ENCODE data around the gene ATRIP. TPM values are rescaled to one million over a fixed set of nuclear protein-coding genes. Genes with fewer than 3 reads are reported as not detected.

ATRIP gene
- total RNA-seq, 4 donors from 2014 or later, result 5.3 to 11.5 (median 7.5) TPM

DNA sequence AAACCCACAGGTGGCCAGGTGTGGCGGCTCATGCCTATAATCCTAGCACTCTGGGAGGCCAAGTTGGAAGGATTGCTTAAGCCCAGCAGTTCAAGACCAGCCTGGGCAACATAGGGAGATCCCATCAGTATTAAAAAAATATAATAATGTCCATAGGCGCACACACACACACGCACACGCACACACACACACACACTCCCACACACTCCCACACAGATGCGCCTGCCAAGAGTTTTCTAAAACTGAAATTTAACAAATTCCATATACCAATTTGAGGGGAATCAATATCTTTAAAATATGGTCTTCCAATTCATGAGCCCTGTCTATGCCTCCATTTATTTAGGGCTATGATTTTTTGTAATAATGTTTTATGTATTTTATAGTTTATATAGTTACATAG, 40.4 kb downstream of the ATRIP start:
- no peaks in the 10 kb centered on the region for H3K4me1 ChIP-seq
- intact Hi-C loops (cut with DNase I; ENCODE audit: low total_unique reads), result no loop called here
- TF ChIP-seq POLR2A (IDR thresholded peaks at IDR 0.05), result no peak
- TF ChIP-seq, protein P1, sequence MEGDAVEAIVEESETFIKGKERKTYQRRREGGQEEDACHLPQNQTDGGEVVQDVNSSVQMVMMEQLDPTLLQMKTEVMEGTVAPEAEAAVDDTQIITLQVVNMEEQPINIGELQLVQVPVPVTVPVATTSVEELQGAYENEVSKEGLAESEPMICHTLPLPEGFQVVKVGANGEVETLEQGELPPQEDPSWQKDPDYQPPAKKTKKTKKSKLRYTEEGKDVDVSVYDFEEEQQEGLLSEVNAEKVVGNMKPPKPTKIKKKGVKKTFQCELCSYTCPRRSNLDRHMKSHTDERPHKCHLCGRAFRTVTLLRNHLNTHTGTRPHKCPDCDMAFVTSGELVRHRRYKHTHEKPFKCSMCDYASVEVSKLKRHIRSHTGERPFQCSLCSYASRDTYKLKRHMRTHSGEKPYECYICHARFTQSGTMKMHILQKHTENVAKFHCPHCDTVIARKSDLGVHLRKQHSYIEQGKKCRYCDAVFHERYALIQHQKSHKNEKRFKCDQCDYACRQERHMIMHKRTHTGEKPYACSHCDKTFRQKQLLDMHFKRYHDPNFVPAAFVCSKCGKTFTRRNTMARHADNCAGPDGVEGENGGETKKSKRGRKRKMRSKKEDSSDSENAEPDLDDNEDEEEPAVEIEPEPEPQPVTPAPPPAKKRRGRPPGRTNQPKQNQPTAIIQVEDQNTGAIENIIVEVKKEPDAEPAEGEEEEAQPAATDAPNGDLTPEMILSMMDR (IDR thresholded peaks at IDR 0.05), result no peak
- no peak overlapping the region for H3K4me3 ChIP-seq
- no peaks in the 10 kb centered on the region for H3K27me3 ChIP-seq
- no peak for DNase-seq
- no peaks in the 10 kb centered on the region for H3K9me3 ChIP-seq
- H3K36me3 ChIP-seq, result no peaks in the 10 kb centered on the region
- no peak overlapping the region for H3K27ac ChIP-seq

DNA sequence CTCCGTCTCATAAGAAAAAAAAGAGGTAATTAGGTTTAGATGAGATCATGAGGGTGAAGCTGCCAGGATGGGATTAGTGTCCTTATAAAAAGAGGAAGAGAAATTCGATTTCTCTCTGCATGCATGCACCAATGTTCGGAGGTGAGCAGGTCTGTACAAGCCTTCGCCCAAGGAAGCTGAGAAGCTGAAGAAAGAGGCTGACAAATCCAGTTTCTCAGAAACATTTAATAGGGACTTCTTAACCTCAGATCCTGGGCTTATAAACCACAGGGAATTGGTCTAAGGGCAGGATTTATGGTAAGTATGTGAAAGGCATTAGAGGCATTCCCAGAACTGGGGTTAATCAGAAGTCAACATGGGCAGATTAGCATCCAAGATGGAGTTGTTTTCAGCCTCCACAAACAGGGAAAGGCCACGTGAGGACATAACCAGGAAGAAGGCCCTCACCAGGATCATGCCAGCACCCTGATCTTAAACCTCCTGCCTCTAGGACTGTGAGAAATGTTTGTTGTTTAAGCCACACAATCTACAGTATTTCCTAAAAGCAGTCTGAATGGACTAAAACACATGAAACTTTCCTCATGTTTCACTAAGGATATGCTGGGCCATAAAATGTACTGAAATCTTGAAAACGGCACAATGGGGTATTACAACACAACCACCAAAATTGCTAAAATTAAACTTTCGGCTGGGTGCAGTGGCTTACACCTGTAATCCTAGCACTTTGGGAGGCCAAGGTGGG, 46.1 kb downstream of the ATRIP start:
- DNase-seq, result no peak
- no peaks in the 10 kb centered on the region for H3K27me3 ChIP-seq
- no peaks in the 10 kb centered on the region for H3K9me3 ChIP-seq
- H3K27ac ChIP-seq, result no peak overlapping the region
- TF ChIP-seq POLR2A (IDR thresholded peaks at IDR 0.05), result no peak
- TF ChIP-seq, protein P1 (IDR thresholded peaks at IDR 0.05), result no peak
- intact Hi-C loops (cut with DNase I; ENCODE audit: low total_unique reads), result no loop called here
- H3K36me3 ChIP-seq, result no peaks in the 10 kb centered on the region
- no peaks in the 10 kb centered on the region for H3K4me1 ChIP-seq
- H3K4me3 ChIP-seq, result no peak overlapping the region

DNA sequence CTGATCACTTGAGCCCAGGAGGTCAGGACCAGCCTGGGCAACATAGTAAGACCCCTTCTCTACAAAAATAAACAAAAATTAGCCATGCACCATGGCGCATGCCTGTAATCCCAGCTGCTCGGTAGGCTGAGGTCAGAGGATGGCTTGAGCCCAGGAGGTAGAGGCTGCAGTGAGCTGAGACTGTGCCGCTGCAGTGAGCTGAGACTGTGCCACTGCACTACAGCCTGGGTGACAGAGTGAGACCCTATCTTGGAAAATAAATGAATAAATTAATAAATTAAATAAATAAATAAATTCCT, 46.6 kb downstream of the ATRIP start:
- Histone ChIP-seq H3K36me3 (no peaks in the 10 kb centered on the region), H3K4me1 (no peaks in the 10 kb centered on the region), H3K9me3 (no peaks in the 10 kb centered on the region), H3K27me3 (no peaks in the 10 kb centered on the region), H3K4me3 (no peak overlapping the region), H3K27ac (no peak overlapping the region)
- TF ChIP-seq, protein P1 (IDR thresholded peaks at IDR 0.05), result no peak
- TF ChIP-seq POLR2A (IDR thresholded peaks at IDR 0.05), result no peak
- intact Hi-C loops (cut with DNase I; ENCODE audit: low total_unique reads), result no loop called here
- DNase-seq, result no peak

DNA sequence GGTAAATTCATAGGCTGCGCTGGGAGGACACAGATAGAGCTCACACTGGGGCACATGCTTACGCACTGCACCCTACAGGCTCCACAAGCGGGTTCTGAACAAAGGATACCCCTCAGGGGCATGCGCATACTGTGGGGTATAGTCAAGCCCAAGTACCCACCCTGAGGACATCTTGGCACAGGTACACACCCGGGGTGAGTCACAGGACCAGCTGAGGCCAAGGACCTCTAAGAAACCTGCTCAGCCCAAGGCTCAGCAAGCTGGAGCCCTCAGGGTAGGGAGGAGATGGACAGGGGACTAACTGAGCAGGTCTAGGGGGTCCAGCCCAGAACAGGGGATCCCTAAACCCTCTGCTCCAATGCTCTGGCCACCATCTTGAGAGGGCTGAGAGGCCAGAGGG, 54.1 kb downstream of the ATRIP start:
- Histone ChIP-seq H3K4me3 (no peak overlapping the region), H3K27me3 (no peaks in the 10 kb centered on the region), H3K36me3 (no peaks in the 10 kb centered on the region), H3K27ac (no peak overlapping the region), H3K4me1 (no peaks in the 10 kb centered on the region), H3K9me3 (no peaks in the 10 kb centered on the region)
- intact Hi-C loops (cut with DNase I; ENCODE audit: low total_unique reads), result no loop called here
- TF ChIP-seq POLR2A (IDR thresholded peaks at IDR 0.05), result no peak
- TF ChIP-seq, protein P1 (IDR thresholded peaks at IDR 0.05), result no peak
- no peak for DNase-seq

DNA sequence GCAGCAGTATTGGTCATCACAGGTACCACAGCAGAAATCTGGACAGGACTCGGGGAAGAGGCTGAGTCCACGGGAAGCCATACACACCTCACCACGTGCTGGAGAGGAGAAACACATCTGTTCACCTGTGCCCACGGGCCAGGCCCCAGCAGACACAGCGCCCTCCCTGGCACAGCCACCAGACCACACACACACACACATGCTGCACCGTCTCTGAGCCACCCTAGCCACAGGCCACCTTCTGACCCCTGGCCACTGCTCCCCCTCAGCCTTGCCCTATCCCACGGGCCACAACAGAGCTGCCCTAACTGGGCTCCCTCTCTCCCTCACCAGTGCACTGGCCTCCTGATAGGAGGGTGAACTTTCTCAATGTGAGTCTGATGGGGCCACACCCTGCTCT, 54.7 kb downstream of the ATRIP start:
- no peak overlapping the region for H3K4me3 ChIP-seq
- no peaks in the 10 kb centered on the region for H3K36me3 ChIP-seq
- no peak overlapping the region for H3K27ac ChIP-seq
- no peak for DNase-seq
- no peaks in the 10 kb centered on the region for H3K9me3 ChIP-seq
- no peaks in the 10 kb centered on the region for H3K27me3 ChIP-seq
- no peak for TF ChIP-seq POLR2A (IDR thresholded peaks at IDR 0.05)
- TF ChIP-seq, protein P1 (IDR thresholded peaks at IDR 0.05), result no peak
- intact Hi-C loops (cut with DNase I; ENCODE audit: low total_unique reads), result no loop called here
- no peaks in the 10 kb centered on the region for H3K4me1 ChIP-seq

Data from uterus (tissue), 4 donors.